A549 (cell line): ENCODE results near the gene OLFM3. TPM values are rescaled to one million over a fixed set of nuclear protein-coding genes. Genes with fewer than 3 reads are reported as not detected.

ENCODE experiments used
- ATAC-seq, 2 experiments: fragments of 200-7000 bp in 1 of 2; fragments of >200 bp in 1 of 2; cut with Nextera tagmentation in 1 of 2; cut with Tn5 transposase in 1 of 2; 3 replicates each; pipeline versions ENCODE4 v1.8.0 to v1.9.1; 2018 to 2020; ENCODE audit warnings: mild to moderate bottlenecking in 1 of 2, moderate library complexity in 1 of 2
- CTCF ChIA-PET: fragments of 300-600 bp; sonication (Branson Sonifier 250); formaldehyde crosslinking; extraction: SDS; loops from one replicate; lab custom pipeline; 2021; ENCODE audit warnings: antibody characterized with exemption, inconsistent platforms; lab: Yijun Ruan, JAX
- POLR2A ChIA-PET: fragments of 350-600 bp; formaldehyde crosslinking; extraction: SDS; loops from one replicate; lab custom pipeline; 2021; ENCODE audit warnings: antibody characterized with exemption, inconsistent platforms; lab: Yijun Ruan, JAX
- DNase-seq, 2 experiments: peaks; one replicate each; pipeline versions ENCODE4 v3.0.0 to v3.0.0-alpha.2; 2011 to 2016; ENCODE audit warnings: low read depth in 1 of 2, low spot score in 1 of 2
- FAIRE-seq: peaks from 2 replicates; lab custom pipeline; 2011; peaks lifted over from hg19 to GRCh38; lab: Jason Lieb, UNC
- H3K27ac ChIP-seq, 2 experiments: fragments of >200 bp; sonication (Bioruptor Twin); formaldehyde crosslinking; 3 replicates each; pipeline ENCODE4 v1.5.1; 2016 to 2017
- H3K4me1 ChIP-seq: fragments of >200 bp; sonication (Bioruptor Twin); formaldehyde crosslinking; 3 replicates; pipeline ENCODE4 v1.6.1; 2016
- H3K4me2 ChIP-seq: fragments of >200 bp; sonication (Bioruptor Twin); formaldehyde crosslinking; 3 replicates; pipeline ENCODE4 v1.6.1; 2016
- H3K4me3 ChIP-seq: fragments of >200 bp; sonication (Bioruptor Twin); formaldehyde crosslinking; 3 replicates; pipeline ENCODE4 v1.5.1; 2016
- H3K9me3 ChIP-seq: fragments of >200 bp; sonication (Bioruptor Twin); formaldehyde crosslinking; 3 replicates; pipeline ENCODE4 v1.6.1; 2016
- CBX2 ChIP-seq: fragments of 200-600 bp; sonication (generic); IDR thresholded peaks from 2 replicates; pipeline ENCODE4 v1.6.1; 2016; ENCODE audit warnings: low read depth, mild to moderate bottlenecking, borderline replicate concordance
- CBX8 ChIP-seq: fragments of 200-600 bp; sonication (generic); IDR thresholded peaks from 2 replicates; pipeline ENCODE4 v1.6.1; 2016
- CEBPB ChIP-seq, 2 experiments: fragments of >200 bp in 1 of 2; sonication (Bioruptor Twin) in 1 of 2; formaldehyde crosslinking in 1 of 2; IDR thresholded peaks; 2 replicates each; pipeline ENCODE4 v1.6.1; 2012 to 2016
- CHD4 ChIP-seq: fragments of 200-600 bp; sonication (generic); IDR thresholded peaks from 2 replicates; pipeline ENCODE4 v1.6.1; 2016; ENCODE audit warnings: antibody characterized with exemption, mild to moderate bottlenecking, borderline replicate concordance
- ELK1 ChIP-seq: fragments of 150-350 bp; IDR thresholded peaks from 2 replicates; pipeline ENCODE4 v1.6.1; 2014; ENCODE audit warnings: low read depth, mild to moderate bottlenecking, low read length
- ESRRA ChIP-seq: fragments of 150-350 bp; IDR thresholded peaks from 2 replicates; pipeline ENCODE4 v1.6.1; 2014; ENCODE audit warnings: mild to moderate bottlenecking, low read length, borderline replicate concordance
- FOSB ChIP-seq: fragments of 250-450 bp; sonication (Bioruptor Pico); IDR thresholded peaks from 2 replicates; pipeline ENCODE4 v1.5.0; 2020; ENCODE audit warnings: mild to moderate bottlenecking, moderate library complexity
- FOXS1 ChIP-seq: fragments of 250-450 bp; sonication (Bioruptor Pico); IDR thresholded peaks from 2 replicates; pipeline ENCODE4 v1.5.0; 2020; ENCODE audit warnings: mild to moderate bottlenecking, moderate library complexity
- HMGXB4 ChIP-seq: fragments of 250-450 bp; sonication (Bioruptor Pico); IDR thresholded peaks from 2 replicates; pipeline ENCODE4 v1.5.0; 2021; ENCODE audit warnings: mild to moderate bottlenecking, moderate library complexity, borderline replicate concordance
- HOXA7 ChIP-seq: fragments of 250-450 bp; sonication (Bioruptor Pico); IDR thresholded peaks from 2 replicates; pipeline ENCODE4 v1.5.0; 2020; ENCODE audit warnings: mild to moderate bottlenecking, moderate library complexity
- HOXB13 ChIP-seq: fragments of 250-450 bp; sonication (Bioruptor Pico); IDR thresholded peaks from 2 replicates; pipeline ENCODE4 v1.5.0; 2020; ENCODE audit warnings: low read depth, mild to moderate bottlenecking, moderate library complexity
- HOXB5 ChIP-seq: fragments of 250-450 bp; sonication (Bioruptor Pico); IDR thresholded peaks from 2 replicates; pipeline ENCODE4 v1.5.0; 2020; ENCODE audit warnings: mild to moderate bottlenecking, moderate library complexity
- PBX3 ChIP-seq: IDR thresholded peaks from 2 replicates; pipeline ENCODE4 v1.6.1; 2012
- RCOR1 ChIP-seq: fragments of 150-350 bp; IDR thresholded peaks from 2 replicates; pipeline ENCODE4 v1.6.1; 2014; ENCODE audit warnings: antibody characterized with exemption, low read length, low read depth
- REST ChIP-seq: fragments of 200-600 bp; sonication (generic); IDR thresholded peaks from 2 replicates; pipeline ENCODE4 v1.6.1; 2016; ENCODE audit warnings: antibody characterized with exemption, mild to moderate bottlenecking, moderate library complexity
- RFX5 ChIP-seq: fragments of 450-650 bp; IDR thresholded peaks from 2 replicates; pipeline ENCODE4 v1.7.1; 2014; ENCODE audit warnings: antibody characterized with exemption, mild to moderate bottlenecking, moderate library complexity
- TFCP2L1 ChIP-seq: fragments of 250-450 bp; sonication (Bioruptor Pico); IDR thresholded peaks from 2 replicates; pipeline ENCODE4 v1.5.0; 2021; ENCODE audit warnings: mild to moderate bottlenecking
- ZSCAN20 ChIP-seq: fragments of 250-450 bp; sonication (Bioruptor Pico); IDR thresholded peaks from 2 replicates; pipeline ENCODE4 v1.8.0; 2022; ENCODE audit warnings: mild to moderate bottlenecking, moderate library complexity
- WGBS: methylation state at CpG from one replicate; pipeline ENCODE4 v1.1.6; 2017; ENCODE audit errors: missing lambda C conversion rate; 5-methylcytosine and 5-hydroxymethylcytosine counted together
- polyA plus RNA-seq, 4 experiments: library from polyadenylated mRNA; depleted of rRNA in 3 of 4; stranded (reverse); fragments of >200 nt; fragmentation: RNase III in 1 of 4; extraction: RNeasy Plus Mini Kit Qiagen cat#74134 plus additional on column Dnase treatment in 1 of 4; gene quantifications; 2 replicates in 3 of 4; 3 replicates in 1 of 4; pipeline ENCODE4 v1.2.3, GENCODE V29; 2011 to 2017

OLFM3 gene
- polyA plus RNA-seq, 2 of the 4 experiments (the other 2 are of a cell fraction): not detected

- CTCF ChIA-PET: interaction anchor here (1.1 kb wide), 1 partner anchor 12 kb away, joined by 3 read pairs; no protein-coding TSS in a partner anchor
- ATAC-seq: no peak
- POLR2A ChIA-PET: no interaction called here
- no peak for DNase-seq
- Histone ChIP-seq H3K4me1 (no peaks in the 10 kb centered on the region), H3K4me2 (no peak overlapping the region), H3K27ac (no peak overlapping the region), H3K4me3 (no peak overlapping the region), H3K9me3 (no peaks in the 10 kb centered on the region)
- 17% methylated on average over 2 of the region's 2 CpGs for WGBS
- FAIRE-seq: no peak
- TF ChIP-seq RCOR1: no peak
- no peak for TF ChIP-seq RFX5
- TF ChIP-seq HOXA7: no peak
- TF ChIP-seq FOXS1 (CRISPR knock-in tag): no peak
- no peak for TF ChIP-seq CBX2
- no peak for TF ChIP-seq REST
- TF ChIP-seq TFCP2L1 (CRISPR knock-in tag): no peak
- no peak for TF ChIP-seq ELK1
- TF ChIP-seq ESRRA: no peak
- TF ChIP-seq HMGXB4 (CRISPR knock-in tag): no peak
- no peak for TF ChIP-seq FOSB (CRISPR knock-in tag)
- no peak for TF ChIP-seq PBX3
- no peak for TF ChIP-seq CBX8
- no peak for TF ChIP-seq HOXB13 (CRISPR knock-in tag)
- no peak for TF ChIP-seq HOXB5 (CRISPR knock-in tag)
- no peak for TF ChIP-seq CEBPB (IDR thresholded peaks at IDR 0.05)
- TF ChIP-seq, all 56 proteins: peak for 0
Observed at GRCh38 chr1:101960142-101960541, 36.6 kb downstream of the OLFM3 start.

- Histone ChIP-seq H3K27ac (no peak overlapping the region), H3K9me3 (no peaks in the 10 kb centered on the region), H3K4me2 (no peak overlapping the region), H3K4me3 (no peak overlapping the region), H3K4me1 (no peaks in the 10 kb centered on the region)
- CTCF ChIA-PET: interaction anchor here (1.1 kb wide), 1 partner anchor 13 kb away, joined by 3 read pairs; no protein-coding TSS in a partner anchor
- FAIRE-seq (no peak), ATAC-seq (no peak), DNase-seq (no peak)
- WGBS: 31% methylated on average over 3 of the region's 3 CpGs
- POLR2A ChIA-PET: no interaction called here
- TF ChIP-seq TFCP2L1 (CRISPR knock-in tag): no peak
Observed at GRCh38 chr1:101959456-101959855, 37.3 kb downstream of the OLFM3 start.

- Histone ChIP-seq H3K9me3 (no peaks in the 10 kb centered on the region), H3K4me2 (no peak overlapping the region), H3K4me1 (no peaks in the 10 kb centered on the region), H3K4me3 (no peak overlapping the region), H3K27ac (no peak overlapping the region)
- TF ChIP-seq ZSCAN20 (CRISPR knock-in tag): no peak
- TF ChIP-seq CHD4: no peak
- DNase-seq (no peak), ATAC-seq (no peak), FAIRE-seq (no peak)
- CTCF ChIA-PET: no interaction called here
- POLR2A ChIA-PET: no interaction called here
Observed at GRCh38 chr1:101957771-101958170, 39.0 kb downstream of the OLFM3 start.
